ENCODE data around the gene CACNB1. TPM values are rescaled to one million over a fixed set of nuclear protein-coding genes. Genes with fewer than 3 reads are reported as not detected.

The CACNB1 gene
- polyA plus RNA-seq, 1 donor (not counting 4 experiments of a cell fraction or from before 2014, with no cell fraction given): 4.0 TPM

DNA sequence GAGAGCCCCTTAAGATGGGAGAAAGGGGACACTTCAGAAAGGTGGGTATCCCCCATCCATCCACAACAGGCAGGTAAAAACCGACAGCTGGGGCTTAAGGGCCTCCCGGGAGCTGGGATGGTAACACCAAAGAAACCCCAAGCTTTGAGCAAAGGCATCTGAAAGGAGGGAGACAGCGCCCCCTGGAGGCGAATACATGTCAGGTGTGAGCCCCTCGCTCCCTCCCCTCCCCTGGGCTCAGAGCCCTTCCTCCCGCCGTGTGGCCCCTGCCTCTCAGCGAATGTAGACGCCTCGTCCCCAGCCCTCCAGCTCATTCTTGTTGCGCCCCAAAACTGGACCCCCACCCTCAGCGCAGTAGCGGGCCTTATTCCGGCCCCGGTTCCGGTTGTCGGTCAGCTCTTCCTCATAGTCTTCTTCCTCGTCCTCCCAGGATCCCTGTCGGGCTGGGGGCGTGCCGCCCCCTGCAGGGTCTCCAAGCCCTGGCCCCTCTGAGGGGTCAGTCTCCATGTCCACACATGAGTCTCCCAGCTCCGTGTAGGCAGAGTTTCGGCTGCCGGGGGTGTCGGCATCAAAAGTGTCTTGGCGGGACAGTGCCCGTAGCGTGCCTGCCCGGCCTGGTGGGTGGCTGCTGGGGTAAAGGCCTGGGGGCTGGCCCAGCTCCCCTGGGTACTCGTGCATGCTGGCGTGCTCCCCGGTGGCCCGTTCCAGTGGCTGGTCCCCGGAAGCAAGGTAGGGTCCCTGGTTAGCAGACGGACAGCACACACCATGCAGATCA lies 22.4 kb downstream of the CACNB1 start:
- Histone ChIP-seq H3K27ac (ENCODE audit: control insufficient read depth, insufficient read depth, low read length) (no peak overlapping the region), H3K4me3 (ENCODE audit: control insufficient read depth in 2 of 3, extremely low read depth in 1 of 3, insufficient read depth in 2 of 3, low read depth in 1 of 3, low read length in 3 of 3) (no peak overlapping the region), H3K36me3 (ENCODE audit: control insufficient read depth in 2 of 2, extremely low read depth in 1 of 2, insufficient read depth in 2 of 2, low read length in 2 of 2) (peaks cover 15 to 18% of the 10 kb centered on the region in 2 experiments), H2AFZ (ENCODE audit: control insufficient read depth, low read length) (no peak overlapping the region), H3K9me3 (ENCODE audit: control insufficient read depth, low read depth, low read length) (no peaks in the 10 kb centered on the region), H3K9ac (ENCODE audit: control insufficient read depth, extremely low read depth, insufficient read depth, low read length) (no peak overlapping the region), H3K79me2 (ENCODE audit: control insufficient read depth, insufficient read depth, low read length) (no peaks in the 10 kb centered on the region), H3K9me1 (ENCODE audit: control insufficient read depth, extremely low read depth, insufficient read depth, low read length) (no peaks in the 10 kb centered on the region), H3K27me3 (ENCODE audit: control insufficient read depth, extremely low read depth, insufficient read depth, low read length) (no peaks in the 10 kb centered on the region), H4K20me1 (ENCODE audit: control insufficient read depth, extremely low read depth, insufficient read depth, low read length) (peaks cover 3% of the 10 kb centered on the region), H3K4me1 (ENCODE audit: control insufficient read depth, extremely low read depth, insufficient read depth, low read length) (peaks cover 7% of the 10 kb centered on the region), H3K4me2 (ENCODE audit: control insufficient read depth, extremely low read depth, insufficient read depth, low read depth, low read length) (no peak overlapping the region)
- dilution Hi-C loops (cut with MboI; ENCODE audit: extremely low pct_ligation_motif_present, low sequenced_read_pairs): no loop called here
- DNase-seq (ENCODE audit: low read depth, low spot score): no peak
- FAIRE-seq: no peak
- TF ChIP-seq CTCF (optimal IDR thresholded peaks at IDR 0.05 in 1 of 3, IDR thresholded peaks at IDR 0.05 in 1 of 3, conservative IDR thresholded peaks at IDR 0.05 in 1 of 3; ENCODE audit: extremely low read depth in 1 of 3, insufficient read depth in 2 of 3, low read length in 3 of 3) (peak; percentile 89 to 92 (median 89)), EZH2 (IDR thresholded peaks at IDR 0.05; ENCODE audit: low read length) (no peak)

GRCh38 chr17:39173526-39174274 lies 23.8 kb downstream of the CACNB1 start:
- Histone ChIP-seq H3K27me3 (ENCODE audit: control insufficient read depth, extremely low read depth, insufficient read depth, low read length) (peaks cover 3% of the 10 kb centered on the region), H3K36me3 (ENCODE audit: control insufficient read depth in 2 of 2, extremely low read depth in 1 of 2, insufficient read depth in 2 of 2, low read length in 2 of 2) (peaks cover 15 to 18% of the 10 kb centered on the region in 2 experiments), H3K9me1 (ENCODE audit: control insufficient read depth, extremely low read depth, insufficient read depth, low read length) (no peaks in the 10 kb centered on the region), H3K9me3 (ENCODE audit: control insufficient read depth, low read depth, low read length) (no peaks in the 10 kb centered on the region), H4K20me1 (ENCODE audit: control insufficient read depth, extremely low read depth, insufficient read depth, low read length) (peaks cover 3% of the 10 kb centered on the region), H3K4me3 (ENCODE audit: control insufficient read depth in 2 of 3, extremely low read depth in 1 of 3, insufficient read depth in 2 of 3, low read depth in 1 of 3, low read length in 3 of 3) (no peak overlapping the region), H3K4me2 (ENCODE audit: control insufficient read depth, extremely low read depth, insufficient read depth, low read depth, low read length) (no peak overlapping the region), H3K9ac (ENCODE audit: control insufficient read depth, extremely low read depth, insufficient read depth, low read length) (no peak overlapping the region), H3K4me1 (ENCODE audit: control insufficient read depth, extremely low read depth, insufficient read depth, low read length) (peaks cover 5% of the 10 kb centered on the region), H2AFZ (ENCODE audit: control insufficient read depth, low read length) (no peak overlapping the region), H3K79me2 (ENCODE audit: control insufficient read depth, insufficient read depth, low read length) (no peaks in the 10 kb centered on the region), H3K27ac (ENCODE audit: control insufficient read depth, insufficient read depth, low read length) (no peak overlapping the region)
- no peak for DNase-seq (ENCODE audit: low read depth, low spot score)
- no peak for FAIRE-seq
- TF ChIP-seq EZH2 (IDR thresholded peaks at IDR 0.05; ENCODE audit: low read length): no peak
- no peak for TF ChIP-seq CTCF (optimal IDR thresholded peaks at IDR 0.05 in 1 of 3, IDR thresholded peaks at IDR 0.05 in 1 of 3, conservative IDR thresholded peaks at IDR 0.05 in 1 of 3; ENCODE audit: extremely low read depth in 1 of 3, insufficient read depth in 2 of 3, low read length in 3 of 3)
- dilution Hi-C loops (cut with MboI; ENCODE audit: extremely low pct_ligation_motif_present, low sequenced_read_pairs): no loop called here

Measured in keratinocyte (primary cell).